ENCODE results near the gene VPS37B.
"Not testable (repeated sequence)": the region's sequence is repeated elsewhere in the genome, so short reads cannot be mapped to it uniquely, and the experiment has no call there.

VPS37B gene

DNA sequence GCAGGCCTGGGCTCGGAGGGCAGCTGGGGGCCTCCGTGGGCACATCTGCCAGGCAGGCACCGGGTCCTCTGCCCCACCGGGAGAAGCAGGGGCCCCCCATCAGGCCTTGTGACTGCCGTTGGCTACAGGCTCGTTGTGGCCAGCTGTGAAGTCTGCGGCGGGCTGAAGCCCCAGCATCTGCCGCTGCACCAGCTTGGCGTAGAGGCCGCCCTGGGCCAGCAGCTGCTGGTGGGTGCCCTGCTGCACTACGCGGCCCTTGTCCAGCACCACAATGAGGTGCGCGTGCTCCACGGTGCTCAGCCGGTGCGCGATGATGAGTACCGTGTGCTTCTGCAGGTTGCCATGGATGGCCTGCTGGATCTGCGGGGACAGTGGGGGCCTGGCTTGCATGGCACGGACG lies 33.9 kb upstream of the VPS37B start:
- Histone ChIP-seq H3K4me1 (ENCODE audit: control insufficient read depth, insufficient read depth, low read length) (no peaks in the 10 kb centered on the region), H3K36me3 (ENCODE audit: control insufficient read depth, insufficient read depth, low read length, severe bottlenecking) (no peaks in the 10 kb centered on the region), H3K9ac (ENCODE audit: low read length) (no peak overlapping the region), H3K27me3 (replicated peaks; ENCODE audit: control insufficient read depth, insufficient read depth, low read length) (no peaks in the 10 kb centered on the region), H3K9me3 (ENCODE audit: control insufficient read depth, low read length) (no peaks in the 10 kb centered on the region), H3K4me3 (ENCODE audit: low read length) (no peak overlapping the region)
- no peak for DNase-seq (ENCODE audit: low read depth)

DNA sequence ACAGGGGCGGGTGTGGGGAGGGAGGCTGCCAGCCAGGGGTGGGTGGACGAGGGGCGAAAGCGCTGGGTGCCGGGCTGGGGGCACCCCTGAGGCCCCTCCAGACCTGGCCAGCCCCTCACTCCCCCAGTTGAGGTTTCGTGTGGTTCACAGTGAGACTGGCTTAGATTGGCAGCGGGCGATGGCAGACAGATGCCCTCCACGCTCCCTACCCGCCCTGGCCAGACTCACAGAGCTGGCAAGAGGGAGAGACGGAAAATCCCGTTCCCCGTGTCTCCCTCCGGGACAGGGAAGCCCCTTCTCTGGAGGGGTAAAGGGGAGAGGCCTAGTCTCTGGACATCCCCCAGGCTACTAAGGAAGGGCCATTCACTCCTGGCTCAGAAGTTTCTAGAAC lies 33.2 kb upstream of the VPS37B start:
- DNase-seq (ENCODE audit: low read depth): no peak
- H3K36me3 ChIP-seq (ENCODE audit: control insufficient read depth, insufficient read depth, low read length, severe bottlenecking): no peaks in the 10 kb centered on the region
- no peaks in the 10 kb centered on the region for H3K27me3 ChIP-seq (replicated peaks; ENCODE audit: control insufficient read depth, insufficient read depth, low read length)
- no peaks in the 10 kb centered on the region for H3K9me3 ChIP-seq (ENCODE audit: control insufficient read depth, low read length)
- H3K9ac ChIP-seq (ENCODE audit: low read length): no peak overlapping the region
- H3K4me1 ChIP-seq (ENCODE audit: control insufficient read depth, insufficient read depth, low read length): no peaks in the 10 kb centered on the region
- H3K4me3 ChIP-seq (ENCODE audit: low read length): no peak overlapping the region

DNA sequence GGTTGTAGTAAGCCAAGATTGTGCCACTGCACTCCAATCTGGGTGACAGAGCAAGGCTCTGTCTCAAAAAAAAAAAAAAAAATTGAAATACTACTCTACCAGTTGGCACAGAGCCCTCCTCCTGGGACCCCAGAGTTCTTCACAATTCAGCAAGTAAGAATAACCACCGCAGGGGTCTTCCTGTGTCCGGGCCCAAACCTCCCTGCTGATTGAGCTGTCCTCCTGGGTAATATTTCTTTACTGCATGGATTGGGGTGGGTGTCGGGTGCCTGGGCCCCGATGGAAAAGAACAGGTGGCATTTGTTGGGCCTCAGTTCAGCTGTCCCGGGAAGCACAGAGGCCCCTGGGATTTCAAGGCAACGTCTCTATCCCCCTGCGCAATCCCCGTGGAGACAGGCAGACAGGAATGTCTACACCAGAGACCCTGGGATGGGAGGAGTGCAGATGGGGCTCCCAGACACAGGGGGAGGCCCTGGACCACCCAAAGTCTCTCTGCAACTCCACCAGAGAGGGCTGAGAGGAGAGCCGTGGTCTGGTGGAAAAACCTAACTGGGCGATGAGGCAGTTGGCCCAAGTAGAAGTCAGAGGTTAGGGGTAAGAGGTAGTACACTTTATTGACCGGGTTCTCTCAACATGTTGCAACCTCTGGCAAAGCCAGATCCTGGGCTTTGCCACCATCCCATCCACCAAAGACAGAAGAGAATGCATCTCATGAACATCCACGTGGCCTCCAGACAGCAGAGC lies 32.7 kb upstream of the VPS37B start:
- Histone ChIP-seq H3K4me3 (ENCODE audit: low read length) (no peak overlapping the region), H3K36me3 (ENCODE audit: control insufficient read depth, insufficient read depth, low read length, severe bottlenecking) (no peaks in the 10 kb centered on the region), H3K9me3 (ENCODE audit: control insufficient read depth, low read length) (no peaks in the 10 kb centered on the region), H3K27me3 (replicated peaks; ENCODE audit: control insufficient read depth, insufficient read depth, low read length) (no peaks in the 10 kb centered on the region), H3K4me1 (ENCODE audit: control insufficient read depth, insufficient read depth, low read length) (no peaks in the 10 kb centered on the region), H3K9ac (ENCODE audit: low read length) (no peak overlapping the region)
- no peak for DNase-seq (ENCODE audit: low read depth)

DNA sequence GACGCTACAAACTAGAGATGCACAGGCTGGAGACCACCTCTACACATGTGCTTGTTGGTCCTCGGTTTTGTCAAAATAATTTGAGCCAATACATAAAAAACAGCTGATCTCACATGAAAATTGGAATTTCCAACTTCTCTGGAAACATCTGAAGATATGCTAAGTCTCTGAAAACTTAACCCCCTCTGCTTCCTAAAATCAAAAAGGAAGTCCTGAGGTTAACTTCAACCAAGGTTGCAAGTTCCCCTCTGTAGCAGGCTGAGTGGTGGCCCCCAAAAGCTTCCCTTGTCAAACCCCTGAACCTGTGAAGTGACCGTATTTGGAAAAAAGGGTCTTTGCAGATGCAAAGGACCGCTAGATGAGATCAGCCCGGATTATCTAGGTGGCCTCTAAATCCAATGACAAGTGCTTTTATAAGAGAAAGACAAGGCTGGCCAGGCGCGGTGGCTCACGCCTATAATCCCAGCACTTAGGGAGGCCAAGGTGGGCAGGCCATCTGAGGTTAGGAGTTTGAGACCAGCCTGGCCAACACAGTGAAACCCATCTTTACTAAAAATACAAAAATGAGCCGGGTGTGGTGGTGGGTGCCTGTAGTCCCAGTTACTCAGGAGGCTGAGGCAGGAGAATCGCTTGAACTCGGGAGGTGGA lies 32.0 kb upstream of the VPS37B start:
- DNase-seq (ENCODE audit: low read depth): no peak
- no peaks in the 10 kb centered on the region for H3K4me1 ChIP-seq (ENCODE audit: control insufficient read depth, insufficient read depth, low read length)
- no peaks in the 10 kb centered on the region for H3K36me3 ChIP-seq (ENCODE audit: control insufficient read depth, insufficient read depth, low read length, severe bottlenecking)
- no peaks in the 10 kb centered on the region for H3K27me3 ChIP-seq (replicated peaks; ENCODE audit: control insufficient read depth, insufficient read depth, low read length)
- no peak overlapping the region for H3K4me3 ChIP-seq (ENCODE audit: low read length)
- no peaks in the 10 kb centered on the region for H3K9me3 ChIP-seq (ENCODE audit: control insufficient read depth, low read length)
- H3K9ac ChIP-seq (ENCODE audit: low read length): no peak overlapping the region

DNA sequence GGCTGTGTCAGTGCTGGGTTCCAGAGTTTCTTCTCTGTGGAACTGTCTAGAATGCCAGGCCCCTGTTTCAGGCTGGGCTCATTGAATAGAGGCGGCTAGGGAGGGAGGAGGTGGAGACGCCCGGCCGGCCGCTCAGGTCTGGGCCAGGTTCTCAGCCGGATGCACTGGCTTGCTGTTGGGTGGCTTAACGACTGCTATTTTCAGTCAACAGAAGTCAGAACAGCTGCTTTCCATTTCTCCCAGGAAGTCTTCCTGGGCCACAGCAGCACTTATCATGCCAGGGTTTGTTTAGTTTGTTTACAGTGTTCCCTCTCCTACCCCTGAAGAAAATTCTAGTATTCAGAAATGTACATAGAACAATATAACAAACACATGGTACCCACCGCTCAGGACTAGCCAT lies 26.0 kb upstream of the VPS37B start:
- H3K36me3 ChIP-seq (ENCODE audit: control insufficient read depth, insufficient read depth, low read length, severe bottlenecking): no peaks in the 10 kb centered on the region
- no peak for DNase-seq (ENCODE audit: low read depth)
- no peak overlapping the region for H3K9ac ChIP-seq (ENCODE audit: low read length)
- no peak overlapping the region for H3K4me3 ChIP-seq (ENCODE audit: low read length)
- peaks cover 10% of the 10 kb centered on the region for H3K4me1 ChIP-seq (ENCODE audit: control insufficient read depth, insufficient read depth, low read length)
- no peaks in the 10 kb centered on the region for H3K9me3 ChIP-seq (ENCODE audit: control insufficient read depth, low read length)
- H3K27me3 ChIP-seq (replicated peaks; ENCODE audit: control insufficient read depth, insufficient read depth, low read length): no peaks in the 10 kb centered on the region

DNA sequence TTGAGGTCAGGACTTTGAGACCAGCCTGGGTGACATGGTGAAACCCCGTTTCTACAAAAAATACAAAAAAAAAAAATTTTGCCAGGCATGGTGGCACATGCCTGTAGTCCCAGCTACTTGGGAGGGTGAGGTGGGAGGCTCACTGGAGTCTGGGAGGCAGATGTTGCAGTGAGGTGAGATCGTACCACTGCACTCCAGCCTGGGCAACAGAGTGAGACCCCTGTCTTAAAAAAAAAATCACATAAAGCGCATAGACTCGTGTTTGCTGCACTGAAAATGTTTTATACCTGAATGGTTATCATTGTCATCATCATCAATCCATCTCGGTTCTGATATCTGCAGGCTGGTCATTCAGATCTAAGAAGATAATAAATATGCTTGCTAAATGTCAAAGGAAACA lies 24.8 kb upstream of the VPS37B start:
- Histone ChIP-seq H3K4me3 (ENCODE audit: low read length) (no peak overlapping the region), H3K4me1 (ENCODE audit: control insufficient read depth, insufficient read depth, low read length) (peaks cover 14% of the 10 kb centered on the region), H3K9ac (ENCODE audit: low read length) (no peak overlapping the region), H3K36me3 (ENCODE audit: control insufficient read depth, insufficient read depth, low read length, severe bottlenecking) (no peaks in the 10 kb centered on the region), H3K27me3 (replicated peaks; ENCODE audit: control insufficient read depth, insufficient read depth, low read length) (no peaks in the 10 kb centered on the region), H3K9me3 (ENCODE audit: control insufficient read depth, low read length) (no peaks in the 10 kb centered on the region)
- DNase-seq (ENCODE audit: low read depth): no peak

DNA sequence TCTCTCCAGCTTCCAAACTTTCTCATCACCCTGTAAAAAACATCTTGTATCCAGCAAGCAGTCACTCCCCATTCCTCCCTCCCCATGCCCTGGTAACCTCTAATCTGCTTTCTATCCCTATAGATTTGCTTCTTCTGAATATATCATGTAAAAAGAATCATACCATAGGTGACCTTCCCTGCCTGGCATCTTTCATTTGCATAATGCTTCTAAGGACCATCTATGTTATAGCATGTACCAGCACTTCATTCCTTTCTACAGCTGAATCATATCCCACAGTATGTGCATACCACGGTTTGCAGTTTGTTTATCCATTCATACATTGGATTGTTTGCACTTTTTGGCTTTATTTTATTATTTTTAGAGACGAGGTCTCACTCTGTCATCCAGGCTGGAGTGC lies 22.9 kb upstream of the VPS37B start:
- Histone ChIP-seq H3K9ac (ENCODE audit: low read length) (no peak overlapping the region), H3K4me1 (ENCODE audit: control insufficient read depth, insufficient read depth, low read length) (peaks cover 14% of the 10 kb centered on the region), H3K4me3 (ENCODE audit: low read length) (no peak overlapping the region), H3K9me3 (ENCODE audit: control insufficient read depth, low read length) (no peaks in the 10 kb centered on the region), H3K36me3 (ENCODE audit: control insufficient read depth, insufficient read depth, low read length, severe bottlenecking) (no peaks in the 10 kb centered on the region), H3K27me3 (replicated peaks; ENCODE audit: control insufficient read depth, insufficient read depth, low read length) (no peaks in the 10 kb centered on the region)
- DNase-seq (ENCODE audit: low read depth): peak; percentile 56

DNA sequence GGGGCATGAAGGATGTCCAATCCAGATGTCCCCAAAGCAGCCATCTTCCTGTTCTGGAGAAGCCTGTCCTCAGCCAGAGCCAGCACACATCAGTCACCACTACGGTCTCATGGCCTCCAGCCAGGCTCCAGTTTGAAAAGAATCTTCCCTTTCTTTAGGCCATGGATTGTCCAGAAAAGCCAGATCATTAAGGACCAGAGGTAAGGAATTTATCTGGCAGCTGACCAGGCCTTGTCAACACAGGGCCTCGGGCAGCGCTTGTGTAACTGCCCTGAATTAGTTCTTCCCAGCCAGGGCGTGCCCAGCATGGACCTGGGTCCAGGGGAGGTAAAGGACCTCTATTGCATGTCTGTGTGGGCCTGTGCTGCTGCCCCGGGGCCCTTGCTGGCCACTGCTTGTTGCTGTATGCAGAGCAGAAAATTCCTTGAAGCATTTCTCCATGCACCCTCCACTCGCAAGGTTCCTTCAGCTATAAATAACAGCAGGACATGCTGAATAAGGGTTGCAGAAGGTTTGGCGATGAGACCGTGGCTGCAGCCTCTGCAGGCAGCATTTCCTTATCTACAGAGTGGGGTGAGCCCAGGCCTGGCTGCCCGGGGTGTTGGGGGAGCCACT lies 21.7 kb upstream of the VPS37B start:
- no peaks in the 10 kb centered on the region for H3K36me3 ChIP-seq (ENCODE audit: control insufficient read depth, insufficient read depth, low read length, severe bottlenecking)
- peak; percentile 78 for DNase-seq (ENCODE audit: low read depth)
- no peaks in the 10 kb centered on the region for H3K9me3 ChIP-seq (ENCODE audit: control insufficient read depth, low read length)
- H3K4me3 ChIP-seq (ENCODE audit: low read length): no peak overlapping the region
- no peaks in the 10 kb centered on the region for H3K27me3 ChIP-seq (replicated peaks; ENCODE audit: control insufficient read depth, insufficient read depth, low read length)
- peaks cover 14% of the 10 kb centered on the region for H3K4me1 ChIP-seq (ENCODE audit: control insufficient read depth, insufficient read depth, low read length)
- no peak overlapping the region for H3K9ac ChIP-seq (ENCODE audit: low read length)

DNA sequence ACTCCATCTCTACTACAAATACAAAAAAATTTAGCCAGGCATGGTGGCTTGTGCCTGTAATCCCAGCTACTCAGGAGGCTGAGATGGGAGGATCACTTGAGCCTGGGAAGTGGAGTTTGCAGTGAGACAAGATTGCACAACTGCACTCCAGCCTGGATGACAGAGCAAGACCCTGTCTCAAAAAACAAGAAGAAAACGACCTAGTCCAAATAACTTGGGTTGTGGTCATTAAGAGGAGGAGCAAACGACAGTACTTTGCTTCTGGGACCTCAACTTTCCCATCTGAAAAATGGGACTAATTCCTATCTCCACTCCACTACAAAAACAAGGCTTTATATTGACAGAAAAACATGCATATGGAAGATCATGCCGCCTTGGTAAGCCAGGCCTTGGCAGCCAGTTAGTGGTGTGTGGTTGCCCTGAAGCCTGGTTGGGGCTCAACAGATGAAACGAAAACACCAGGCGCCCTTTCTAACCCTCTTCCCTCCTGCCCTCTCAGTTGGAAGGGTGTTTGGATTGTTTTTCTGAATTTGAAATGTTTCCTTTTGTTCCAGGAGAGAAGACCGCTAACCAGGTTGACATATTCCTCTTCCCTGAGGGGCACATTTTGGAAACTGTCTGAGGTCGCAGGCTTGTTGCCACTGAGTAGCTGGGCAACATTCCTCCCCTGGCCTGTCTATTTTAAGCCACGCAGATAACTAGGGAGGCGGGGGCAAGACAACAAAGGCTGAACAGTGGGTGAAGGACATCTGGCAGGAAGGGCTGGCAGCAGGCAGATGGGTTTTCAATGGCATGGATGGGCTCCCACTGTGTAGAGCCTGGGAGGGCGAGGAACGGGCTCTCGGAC lies 13.7 kb upstream of the VPS37B start:
- no peak for DNase-seq (ENCODE audit: low read depth)
- no peak overlapping the region for H3K9ac ChIP-seq (ENCODE audit: low read length)
- no peaks in the 10 kb centered on the region for H3K9me3 ChIP-seq (ENCODE audit: control insufficient read depth, low read length)
- H3K4me3 ChIP-seq (ENCODE audit: low read length): no peak overlapping the region
- no peaks in the 10 kb centered on the region for H3K4me1 ChIP-seq (ENCODE audit: control insufficient read depth, insufficient read depth, low read length)
- no peaks in the 10 kb centered on the region for H3K27me3 ChIP-seq (replicated peaks; ENCODE audit: control insufficient read depth, insufficient read depth, low read length)
- no peaks in the 10 kb centered on the region for H3K36me3 ChIP-seq (ENCODE audit: control insufficient read depth, insufficient read depth, low read length, severe bottlenecking)

DNA sequence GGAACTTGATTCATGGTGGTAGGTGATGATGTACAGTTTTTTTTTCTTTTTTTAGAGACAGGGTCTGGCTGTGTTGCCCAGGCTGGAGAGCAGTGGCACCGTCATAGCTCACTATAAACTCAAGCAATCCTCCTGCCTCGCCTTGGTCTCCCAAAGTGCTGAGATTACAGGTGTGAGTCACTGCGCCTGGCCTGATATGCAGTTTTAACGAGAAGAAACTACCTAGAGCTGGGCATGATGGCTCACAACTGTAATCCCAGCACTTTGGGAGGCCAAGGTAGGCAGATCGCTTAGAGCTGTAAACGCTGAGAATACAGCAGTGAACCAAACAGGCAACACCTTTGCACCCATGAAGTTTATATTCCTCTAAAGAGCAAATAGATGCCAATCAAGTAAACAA lies 13.0 kb upstream of the VPS37B start:
- DNase-seq (ENCODE audit: low read depth): no peak
- no peaks in the 10 kb centered on the region for H3K9me3 ChIP-seq (ENCODE audit: control insufficient read depth, low read length)
- H3K27me3 ChIP-seq (replicated peaks; ENCODE audit: control insufficient read depth, insufficient read depth, low read length): no peaks in the 10 kb centered on the region

DNA sequence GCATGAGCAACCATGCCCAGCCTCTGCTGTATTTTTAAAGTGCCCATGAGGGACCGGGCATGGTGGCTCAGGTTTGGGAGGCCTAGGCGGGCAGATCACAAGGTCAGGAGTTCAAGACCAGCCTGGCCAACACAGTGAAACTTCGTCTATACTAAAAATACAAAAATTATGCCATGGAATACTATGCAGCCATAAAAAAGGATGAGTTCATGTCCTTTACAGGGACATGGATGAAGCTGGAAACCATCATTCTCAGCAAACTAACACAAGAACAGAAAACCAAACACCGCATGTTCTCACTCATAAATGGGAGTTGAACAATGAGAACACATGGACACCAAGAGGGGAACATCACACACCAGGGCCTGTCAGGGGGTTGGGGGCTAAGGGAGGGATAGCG lies 9.3 kb upstream of the VPS37B start:
- not testable (repeated sequence) for H3K9ac ChIP-seq (ENCODE audit: low read length); H3K27me3 ChIP-seq (replicated peaks; ENCODE audit: control insufficient read depth, insufficient read depth, low read length); H3K9me3 ChIP-seq (ENCODE audit: control insufficient read depth, low read length); H3K36me3 ChIP-seq (ENCODE audit: control insufficient read depth, insufficient read depth, low read length, severe bottlenecking); DNase-seq (ENCODE audit: low read depth); H3K4me3 ChIP-seq (ENCODE audit: low read length); H3K4me1 ChIP-seq (ENCODE audit: control insufficient read depth, insufficient read depth, low read length)

More for the DNA sequence above, 13.0 kb upstream of the VPS37B start:
- no peaks in the 10 kb centered on the region for H3K36me3 ChIP-seq (ENCODE audit: control insufficient read depth, insufficient read depth, low read length, severe bottlenecking)
- no peaks in the 10 kb centered on the region for H3K4me1 ChIP-seq (ENCODE audit: control insufficient read depth, insufficient read depth, low read length)
- H3K4me3 ChIP-seq (ENCODE audit: low read length): no peak overlapping the region
- no peak overlapping the region for H3K9ac ChIP-seq (ENCODE audit: low read length)

All from adipocyte (in vitro differentiated cells).